GM12878 (cell line): ENCODE data around the gene KMT2B. TPM values are rescaled to one million over a fixed set of nuclear protein-coding genes. Genes with fewer than 3 reads are reported as not detected.

Experiments used
- ATAC-seq: fragments of 200-7000 bp; cut with Tn5 transposase; 3 replicates; pipeline ENCODE4 v1.9.1; 2020; ENCODE audit warnings: mild to moderate bottlenecking, moderate library complexity
- BruUV-seq: library from RNA; stranded (reverse); fragments of 400-500 nt; replicated peaks from 2 replicates; lab custom pipeline; 2021; lab: Mats Ljungman, UMichigan
- CTCF ChIA-PET: fragments of 300-600 bp; sonication (Branson Sonifier 250); formaldehyde crosslinking; extraction: SDS; loops from one replicate; lab custom pipeline; 2021; ENCODE audit warnings: inconsistent platforms; lab: Yijun Ruan, JAX
- POLR2A ChIA-PET: fragments of 350-600 bp; formaldehyde crosslinking; extraction: SDS; loops from one replicate; lab custom pipeline; 2021; ENCODE audit warnings: inconsistent platforms; lab: Charles Lee
- RAD21 ChIA-PET: fragments of 300-600 bp; sonication (Branson Sonifier 250); formaldehyde crosslinking; loops from one replicate; lab custom pipeline; 2023; ENCODE audit warnings: antibody characterized with exemption; ENCODE audit not compliant: unreplicated experiment; lab: Charles Lee
- SMC1A ChIA-PET: fragments of 300-600 bp; sonication (Branson Sonifier 250); formaldehyde crosslinking; loops from one replicate; lab custom pipeline; 2023; ENCODE audit not compliant: unreplicated experiment, uncharacterized antibody; lab: Charles Lee
- DNase-seq: peaks from one replicate; pipeline ENCODE4 v3.0.0-alpha.2; 2011; ENCODE audit warnings: low read depth, low spot score
- FAIRE-seq: peaks from 3 replicates; lab custom pipeline; 2011; peaks lifted over from hg19 to GRCh38; lab: Jason Lieb, UNC
- H2AFZ ChIP-seq: 2 replicates; pipeline ENCODE4 v1.6.0; 2011; ENCODE audit warnings: low read depth, low read length, control low read depth; ENCODE audit not compliant: control insufficient read depth
- H3K27ac ChIP-seq: 2 replicates; pipeline ENCODE4 v1.5.1; 2011; ENCODE audit warnings: control low read depth; ENCODE audit not compliant: control insufficient read depth, insufficient read depth
- H3K27me3 ChIP-seq, 2 experiments: replicated peaks in 1 of 2; 2 replicates each; pipeline versions ENCODE4 v1.6.0 to v1.6.1; 2011; ENCODE audit warnings: low read length in 1 of 2; ENCODE audit not compliant: control insufficient read depth in 2 of 2, insufficient read depth in 2 of 2
- H3K36me3 ChIP-seq, 2 experiments: 2 replicates each; pipeline ENCODE4 v1.5.1; 2011; ENCODE audit warnings: low read length in 1 of 2; ENCODE audit not compliant: control insufficient read depth in 2 of 2, insufficient read depth in 2 of 2
- H3K4me1 ChIP-seq: 2 replicates; pipeline ENCODE4 v1.6.1; 2011; ENCODE audit warnings: mild to moderate bottlenecking, low read length, moderate library complexity, mixed read lengths; ENCODE audit not compliant: control insufficient read depth, insufficient read depth
- H3K4me2 ChIP-seq: 2 replicates; pipeline ENCODE4 v1.6.0; 2011; ENCODE audit warnings: control low read depth; ENCODE audit not compliant: control insufficient read depth, insufficient read depth
- H3K4me3 ChIP-seq: fragments of 200-600 bp; sonication (generic); 2 replicates; pipeline ENCODE4 v1.5.1; 2016
- H3K79me2 ChIP-seq: 2 replicates; pipeline ENCODE4 v1.6.0; 2011; ENCODE audit warnings: low read length; ENCODE audit not compliant: control insufficient read depth, insufficient read depth
- H3K9ac ChIP-seq: 2 replicates; pipeline ENCODE4 v1.8.0; 2011; ENCODE audit warnings: low read length, control low read depth, mixed read lengths; ENCODE audit not compliant: control insufficient read depth, insufficient read depth
- H3K9me3 ChIP-seq: replicated peaks from 3 replicates; pipeline ENCODE4 v1.5.1; 2011; ENCODE audit warnings: mild to moderate bottlenecking, low read length; ENCODE audit not compliant: control insufficient read depth, insufficient read depth
- H4K20me1 ChIP-seq: 2 replicates; pipeline ENCODE4 v1.6.0; 2011; ENCODE audit not compliant: control insufficient read depth, insufficient read depth
- CHD1 ChIP-seq: IDR thresholded peaks from 2 replicates; pipeline ENCODE4 v1.6.1; 2012; ENCODE audit warnings: low read depth, low read length, improper control_type of control experiment
- MYC ChIP-seq: IDR thresholded peaks from 2 replicates; pipeline ENCODE4 v1.6.1; 2011; ENCODE audit warnings: mild to moderate bottlenecking, low read length, moderate library complexity, inconsistent platforms; ENCODE audit not compliant: insufficient read depth, insufficient replicate concordance, insufficient read length, severe bottlenecking
- RAD51 ChIP-seq: fragments of 450-650 bp; IDR thresholded peaks from 2 replicates; pipeline ENCODE4 v1.6.1; 2016; ENCODE audit warnings: moderate library complexity, mild to moderate bottlenecking, inconsistent platforms
- SMAD1 ChIP-seq: fragments of 450-650 bp; IDR thresholded peaks from 2 replicates; pipeline ENCODE4 v1.6.1; 2018; ENCODE audit warnings: mild to moderate bottlenecking, low read depth; ENCODE audit not compliant: partially characterized antibody
- TCF12 ChIP-seq: IDR thresholded peaks from 2 replicates; pipeline ENCODE4 v1.6.1; 2011; ENCODE audit warnings: low read depth, mild to moderate bottlenecking, low read length
- WRNIP1 ChIP-seq: IDR thresholded peaks from 2 replicates; pipeline ENCODE4 v1.6.1; 2011; ENCODE audit warnings: low read depth, low read length, improper control_type of control experiment, borderline replicate concordance
- WGBS: methylation state at CpG from one replicate; pipeline ENCODE4 v1.1.6; 2016; ENCODE audit warnings: low lambda C conversion rate; ENCODE audit not compliant: insufficient replicate concordance, insufficient coverage; ENCODE audit errors: missing lambda C conversion rate; 5-methylcytosine and 5-hydroxymethylcytosine counted together
- in situ Hi-C: fragments of 300-500 bp; cut with MboI; formaldehyde crosslinking; loops from 9 replicates; pipeline ENCODE4 v1.14.3; 2018; ENCODE audit warnings: mixed read lengths
- intact Hi-C: fragments of 100-400 bp; cut with micrococcal nuclease; formaldehyde crosslinking; loops from one replicate; pipeline ENCODE4 v1.14.2; 2022; ENCODE audit not compliant: unreplicated experiment
- polyA plus RNA-seq, 11 experiments: library from polyadenylated mRNA; depleted of rRNA in 4 of 11; unstranded in 6 of 11; stranded (reverse) in 5 of 11; fragments of >200 nt; fragmentation: Nextera tagmentation in 4 of 11; fragmentation: Illumina TruSeq in 1 of 11; extraction: Ambion mirVana in 4 of 11; extraction: Trizol in 1 of 11; gene quantifications; 1 replicate in 1 of 11; 2 replicates in 10 of 11; pipeline versions ENCODE4 v1.2.1 to v1.2.3, GENCODE V29; 2011 to 2016; ENCODE audit warnings: inconsistent platforms in 2 of 11, missing spikeins in 2 of 11, low read depth in 1 of 11
- total RNA-seq, 4 experiments: library from RNA; depleted of rRNA in 3 of 4; stranded (reverse); fragments of >200 nt in 3 of 4; fragmentation: Illumina TruSeq in 1 of 4; extraction: Trizol in 1 of 4; gene quantifications; 2 replicates each; pipeline versions ENCODE4 v1.2.1 to v1.2.3, GENCODE V29; 2013 to 2021
- TF ChIP-seq, protein P1 (sequence below): fragments of 450-650 bp; IDR thresholded peaks from 2 replicates; pipeline ENCODE4 v1.6.1; 2018; ENCODE audit warnings: mild to moderate bottlenecking, low read depth, moderate library complexity; ENCODE audit not compliant: partially characterized antibody
- TF ChIP-seq, protein P2 (sequence below): fragments of 450-650 bp; IDR thresholded peaks from 2 replicates; pipeline ENCODE4 v1.6.1; 2017; ENCODE audit warnings: borderline replicate concordance

Gene KMT2B
- total and polyA plus RNA-seq, 10 of the 15 experiments (the other 5 are each of a cell fraction or from before 2014, with no cell fraction given): 0.71 to 35.6 (median 6.0) TPM

DNA sequence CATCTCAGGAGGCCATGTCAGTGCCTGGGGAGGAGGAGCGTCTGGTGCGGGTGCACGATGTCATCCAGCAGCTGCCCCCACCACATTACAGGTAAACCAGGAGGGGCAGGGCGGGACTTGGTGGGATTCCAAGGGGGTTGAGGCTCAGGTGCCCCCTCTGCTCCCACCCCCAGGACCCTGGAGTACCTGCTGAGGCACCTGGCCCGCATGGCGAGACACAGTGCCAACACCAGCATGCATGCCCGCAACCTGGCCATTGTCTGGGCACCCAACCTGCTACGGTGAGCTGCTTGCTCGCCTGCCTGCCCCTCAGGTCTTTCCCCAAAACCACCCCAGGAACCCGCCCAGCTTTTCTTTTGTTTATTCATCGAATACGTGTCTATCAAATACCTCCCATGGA, 64.8 kb downstream of the KMT2B start:
- Histone ChIP-seq H3K4me3 (no peak overlapping the region), H2AFZ (no peak overlapping the region), H3K27ac (no peak overlapping the region), H3K9me3 (no peaks in the 10 kb centered on the region), H3K79me2 (no peaks in the 10 kb centered on the region), H3K9ac (no peak overlapping the region), H4K20me1 (no peaks in the 10 kb centered on the region), H3K36me3 (no peaks in the 10 kb centered on the region; a peak in 1 of 4 replicates), H3K27me3 (no peaks in the 10 kb centered on the region), H3K4me2 (no peak overlapping the region), H3K4me1 (no peaks in the 10 kb centered on the region)
- DNase-seq (no peak), FAIRE-seq (no peak), ATAC-seq (no peak)
- in situ Hi-C loops: no loop called here
- ChIA-PET POLR2A (no interaction called here), RAD21 (no interaction called here), SMC1A (no interaction called here), CTCF (no interaction called here)
- intact Hi-C loops: no loop called here
- 81% methylated on average over 11 of the region's 12 CpGs for WGBS
- BruUV-seq: no TSS peak
- TF ChIP-seq WRNIP1: no peak
- TF ChIP-seq SMAD1: no peak
- TF ChIP-seq, protein P1, sequence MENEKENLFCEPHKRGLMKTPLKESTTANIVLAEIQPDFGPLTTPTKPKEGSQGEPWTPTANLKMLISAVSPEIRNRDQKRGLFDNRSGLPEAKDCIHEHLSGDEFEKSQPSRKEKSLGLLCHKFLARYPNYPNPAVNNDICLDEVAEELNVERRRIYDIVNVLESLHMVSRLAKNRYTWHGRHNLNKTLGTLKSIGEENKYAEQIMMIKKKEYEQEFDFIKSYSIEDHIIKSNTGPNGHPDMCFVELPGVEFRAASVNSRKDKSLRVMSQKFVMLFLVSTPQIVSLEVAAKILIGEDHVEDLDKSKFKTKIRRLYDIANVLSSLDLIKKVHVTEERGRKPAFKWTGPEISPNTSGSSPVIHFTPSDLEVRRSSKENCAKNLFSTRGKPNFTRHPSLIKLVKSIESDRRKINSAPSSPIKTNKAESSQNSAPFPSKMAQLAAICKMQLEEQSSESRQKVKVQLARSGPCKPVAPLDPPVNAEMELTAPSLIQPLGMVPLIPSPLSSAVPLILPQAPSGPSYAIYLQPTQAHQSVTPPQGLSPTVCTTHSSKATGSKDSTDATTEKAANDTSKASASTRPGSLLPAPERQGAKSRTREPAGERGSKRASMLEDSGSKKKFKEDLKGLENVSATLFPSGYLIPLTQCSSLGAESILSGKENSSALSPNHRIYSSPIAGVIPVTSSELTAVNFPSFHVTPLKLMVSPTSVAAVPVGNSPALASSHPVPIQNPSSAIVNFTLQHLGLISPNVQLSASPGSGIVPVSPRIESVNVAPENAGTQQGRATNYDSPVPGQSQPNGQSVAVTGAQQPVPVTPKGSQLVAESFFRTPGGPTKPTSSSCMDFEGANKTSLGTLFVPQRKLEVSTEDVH: no peak
- no peak for TF ChIP-seq MYC
- TF ChIP-seq TCF12: no peak
- no peak for TF ChIP-seq CHD1
- no peak for TF ChIP-seq RAD51
- TF ChIP-seq, protein P2, sequence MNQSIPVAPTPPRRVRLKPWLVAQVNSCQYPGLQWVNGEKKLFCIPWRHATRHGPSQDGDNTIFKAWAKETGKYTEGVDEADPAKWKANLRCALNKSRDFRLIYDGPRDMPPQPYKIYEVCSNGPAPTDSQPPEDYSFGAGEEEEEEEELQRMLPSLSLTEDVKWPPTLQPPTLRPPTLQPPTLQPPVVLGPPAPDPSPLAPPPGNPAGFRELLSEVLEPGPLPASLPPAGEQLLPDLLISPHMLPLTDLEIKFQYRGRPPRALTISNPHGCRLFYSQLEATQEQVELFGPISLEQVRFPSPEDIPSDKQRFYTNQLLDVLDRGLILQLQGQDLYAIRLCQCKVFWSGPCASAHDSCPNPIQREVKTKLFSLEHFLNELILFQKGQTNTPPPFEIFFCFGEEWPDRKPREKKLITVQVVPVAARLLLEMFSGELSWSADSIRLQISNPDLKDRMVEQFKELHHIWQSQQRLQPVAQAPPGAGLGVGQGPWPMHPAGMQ: no peak
